Progenitor cell of endocrine pancreas (in vitro differentiated cells): ENCODE measurements around the gene DNAJB6. TPM values are rescaled to one million over a fixed set of nuclear protein-coding genes. Genes with fewer than 3 reads are reported as not detected.

Experiments
- DNase-seq: peaks from one replicate; pipeline ENCODE4 v3.0.0; 2021; ENCODE audit warnings: low spot score; ENCODE audit not compliant: unreplicated experiment
- H3K27ac Mint-ChIP-seq: 2 replicates; pipeline ENCODE4 v1.8.0; 2021; ENCODE audit warnings: mild to moderate bottlenecking, moderate library complexity, mixed read lengths
- H3K27me3 Mint-ChIP-seq: 2 replicates; pipeline ENCODE4 v1.8.0; 2021; ENCODE audit warnings: mixed read lengths
- H3K36me3 Mint-ChIP-seq: 2 replicates; pipeline ENCODE4 v1.8.0; 2022; ENCODE audit warnings: mixed read lengths; ENCODE audit not compliant: insufficient read depth
- H3K4me1 Mint-ChIP-seq: 2 replicates; pipeline ENCODE4 v1.8.0; 2021; ENCODE audit warnings: low read depth, mixed read lengths
- H3K4me3 Mint-ChIP-seq: 2 replicates; pipeline ENCODE4 v1.8.0; 2021; ENCODE audit warnings: low read depth, mild to moderate bottlenecking, moderate library complexity, mixed read lengths
- H3K9me3 Mint-ChIP-seq: 2 replicates; pipeline ENCODE4 v1.8.0; 2021; ENCODE audit warnings: low read depth, mixed read lengths
- CTCF ChIP-seq: fragments of 200-600 bp; sonication (generic); IDR thresholded peaks from one replicate; pipeline ENCODE4 v1.5.0; 2021; ENCODE audit warnings: antibody characterized with exemption, mild to moderate bottlenecking; ENCODE audit not compliant: unreplicated experiment
- total RNA-seq: library from RNA; stranded (reverse); gene quantifications from 2 replicates; pipeline ENCODE4 v1.2.1, GENCODE V29; 2021

Gene DNAJB6
- total RNA-seq, 1 donor from 2014 or later: 119 TPM

GRCh38 chr7:157437519-157438061, 100.8 kb downstream of the DNAJB6 start:
- H3K4me3 Mint-ChIP-seq: no peak overlapping the region
- no peaks in the 10 kb centered on the region for H3K4me1 Mint-ChIP-seq
- no peak for TF ChIP-seq CTCF
- no peaks in the 10 kb centered on the region for H3K36me3 Mint-ChIP-seq
- DNase-seq: no peak
- H3K9me3 Mint-ChIP-seq: no peaks in the 10 kb centered on the region
- no peak overlapping the region for H3K27ac Mint-ChIP-seq
- peaks cover 22% of the 10 kb centered on the region for H3K27me3 Mint-ChIP-seq

DNA sequence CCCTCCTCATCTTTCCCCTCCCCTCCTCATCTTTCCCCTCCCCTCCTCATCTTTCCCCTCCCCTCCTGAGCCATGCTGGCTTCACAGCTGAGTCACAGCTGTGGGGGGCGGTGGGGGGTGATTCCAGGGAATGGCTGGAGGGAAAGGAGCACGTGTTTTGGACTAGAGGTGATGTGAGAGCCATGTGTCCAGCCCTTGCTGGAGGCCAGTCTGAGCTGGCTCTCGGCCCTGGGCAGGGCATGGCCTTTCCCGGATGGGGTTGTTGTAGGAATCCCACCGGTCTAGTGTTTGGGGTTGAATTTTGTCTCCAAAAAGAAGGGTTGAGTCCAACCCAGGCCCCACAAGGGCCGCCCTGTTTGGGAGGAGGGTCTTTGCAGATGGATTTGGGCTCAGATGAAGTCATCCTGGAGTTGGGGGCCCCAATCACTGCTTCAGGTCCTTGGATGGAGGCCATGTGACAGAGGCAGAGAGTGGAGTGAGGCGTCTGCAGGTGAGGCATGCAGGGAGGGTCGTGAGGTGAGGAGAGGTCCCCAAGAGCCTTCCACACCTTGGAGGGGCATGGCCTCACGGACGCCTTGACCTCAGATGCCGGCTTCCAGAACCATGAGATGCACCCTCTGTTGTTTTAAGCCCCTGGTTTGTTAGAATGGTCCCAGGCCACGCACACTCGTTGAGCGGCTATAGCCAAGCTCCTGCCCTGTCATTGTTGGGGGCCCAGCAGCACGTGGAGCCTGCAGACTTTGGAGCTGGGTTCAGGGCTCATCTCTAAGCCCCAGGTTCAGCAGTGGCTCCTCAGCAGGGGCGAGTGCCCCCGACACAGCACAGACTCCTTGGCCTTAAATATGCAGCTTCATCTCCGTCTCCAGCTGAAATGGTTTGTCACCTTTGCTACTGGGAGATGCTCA, 101.6 kb downstream of the DNAJB6 start:
- DNase-seq: no peak
- Mint-ChIP-seq H3K36me3 (no peaks in the 10 kb centered on the region), H3K9me3 (no peaks in the 10 kb centered on the region), H3K4me1 (no peaks in the 10 kb centered on the region), H3K27ac (no peak overlapping the region), H3K27me3 (peaks cover 22% of the 10 kb centered on the region), H3K4me3 (no peak overlapping the region)
- TF ChIP-seq CTCF: no peak

DNA sequence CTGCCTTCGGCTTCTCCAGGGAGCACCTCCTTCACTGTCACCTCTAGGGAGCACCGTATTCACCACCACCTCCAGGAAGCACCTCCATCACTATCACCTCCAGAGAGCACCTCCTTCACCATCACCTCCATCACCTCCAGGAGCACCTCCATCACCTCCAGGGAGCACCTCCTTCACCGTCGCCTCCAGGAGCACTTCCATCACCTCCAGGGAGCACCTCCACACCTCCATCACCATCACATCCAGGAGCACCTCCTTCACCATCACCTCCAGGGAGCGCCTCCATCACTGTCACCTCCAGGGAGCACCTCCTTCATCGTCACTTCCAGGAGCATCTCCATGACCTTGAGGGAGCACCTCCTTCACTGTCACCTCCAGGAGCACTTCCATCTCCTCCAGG, 102.3 kb downstream of the DNAJB6 start:
- no peak for DNase-seq
- Mint-ChIP-seq H3K9me3 (no peaks in the 10 kb centered on the region), H3K36me3 (no peaks in the 10 kb centered on the region), H3K27me3 (peaks cover 22% of the 10 kb centered on the region), H3K4me3 (no peak overlapping the region), H3K4me1 (no peaks in the 10 kb centered on the region), H3K27ac (no peak overlapping the region)
- no peak for TF ChIP-seq CTCF

DNA sequence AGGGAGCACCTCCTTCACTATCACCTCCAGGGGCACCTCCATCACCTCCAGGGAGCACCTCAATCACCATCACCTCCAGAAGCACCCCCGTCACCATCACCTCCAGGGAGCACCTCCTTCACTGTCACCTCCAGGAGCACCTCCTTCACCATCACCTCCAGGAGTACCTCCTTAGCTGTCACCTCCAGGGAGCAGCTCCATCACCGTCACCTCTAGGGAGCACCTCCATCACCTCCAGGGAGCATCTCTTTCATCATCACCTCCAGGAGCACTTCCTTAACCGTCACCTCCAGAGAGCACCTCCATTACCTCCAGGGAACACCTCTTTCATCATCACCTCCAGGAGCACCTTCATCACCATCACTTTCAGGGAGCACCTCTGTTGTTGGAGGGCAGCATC, 103.0 kb downstream of the DNAJB6 start:
- Mint-ChIP-seq H3K27me3 (peaks cover 21% of the 10 kb centered on the region), H3K36me3 (no peaks in the 10 kb centered on the region), H3K4me3 (no peak overlapping the region), H3K27ac (no peak overlapping the region), H3K4me1 (no peaks in the 10 kb centered on the region), H3K9me3 (no peaks in the 10 kb centered on the region)
- DNase-seq: no peak
- TF ChIP-seq CTCF: no peak

GRCh38 chr7:157440346-157441022, 103.7 kb downstream of the DNAJB6 start:
- Mint-ChIP-seq H3K27ac (no peak overlapping the region), H3K9me3 (no peaks in the 10 kb centered on the region), H3K4me3 (no peak overlapping the region), H3K4me1 (no peaks in the 10 kb centered on the region), H3K36me3 (no peaks in the 10 kb centered on the region), H3K27me3 (peaks cover 18% of the 10 kb centered on the region)
- DNase-seq: no peak
- TF ChIP-seq CTCF: no peak
